Osteocyte (in vitro differentiated cells): ENCODE results near the gene PARP9. TPM values are rescaled to one million over a fixed set of nuclear protein-coding genes. Genes with fewer than 3 reads are reported as not detected.

Experiments used
- DNase-seq: peaks from one replicate; pipeline ENCODE4 v3.0.0; 2021; ENCODE audit warnings: mixed read lengths; ENCODE audit not compliant: unreplicated experiment; ENCODE audit errors: extremely low spot score
- H3K27ac Mint-ChIP-seq: one replicate; pipeline ENCODE4 v1.8.0; 2021; ENCODE audit warnings: mild to moderate bottlenecking, mixed read lengths; ENCODE audit not compliant: unreplicated experiment
- H3K27me3 Mint-ChIP-seq: one replicate; pipeline ENCODE4 v1.8.0; 2021; ENCODE audit warnings: mixed read lengths; ENCODE audit not compliant: unreplicated experiment
- H3K36me3 Mint-ChIP-seq: one replicate; pipeline ENCODE4 v1.8.0; 2021; ENCODE audit warnings: mixed read lengths; ENCODE audit not compliant: unreplicated experiment
- H3K4me1 Mint-ChIP-seq: one replicate; pipeline ENCODE4 v1.8.0; 2021; ENCODE audit warnings: mixed read lengths; ENCODE audit not compliant: unreplicated experiment
- H3K4me3 Mint-ChIP-seq: one replicate; pipeline ENCODE4 v1.8.0; 2021; ENCODE audit warnings: mild to moderate bottlenecking, moderate library complexity, mixed read lengths; ENCODE audit not compliant: unreplicated experiment
- H3K9me3 Mint-ChIP-seq: one replicate; pipeline ENCODE4 v1.8.0; 2021; ENCODE audit warnings: mixed read lengths; ENCODE audit not compliant: unreplicated experiment
- CTCF ChIP-seq: fragments of 200-600 bp; sonication (generic); IDR thresholded peaks from 2 replicates; pipeline ENCODE4 v1.5.0; 2021; ENCODE audit warnings: antibody characterized with exemption, mild to moderate bottlenecking, moderate library complexity
- total RNA-seq: library from RNA; stranded (reverse); gene quantifications from 2 replicates; pipeline ENCODE4 v1.2.1, GENCODE V29; 2021

The PARP9 gene
- total RNA-seq, 1 donor from 2014 or later, result 18.9 TPM

- no peak for DNase-seq
- Mint-ChIP-seq H3K36me3 (no peaks in the 10 kb centered on the region), H3K9me3 (no peaks in the 10 kb centered on the region), H3K27ac (no peak overlapping the region), H3K4me1 (no peaks in the 10 kb centered on the region), H3K4me3 (no peak overlapping the region), H3K27me3 (peaks cover 55% of the 10 kb centered on the region)
- no peak for TF ChIP-seq CTCF
Measured at GRCh38 chr3:122590610-122591009, 26.5 kb upstream of the PARP9 start.

- Mint-ChIP-seq H3K4me3 (no peak overlapping the region), H3K27ac (no peak overlapping the region), H3K9me3 (no peaks in the 10 kb centered on the region), H3K36me3 (no peaks in the 10 kb centered on the region), H3K27me3 (peaks cover 52% of the 10 kb centered on the region), H3K4me1 (no peaks in the 10 kb centered on the region)
- TF ChIP-seq CTCF, result no peak
- no peak for DNase-seq
Measured at GRCh38 chr3:122589297-122589696, 25.2 kb upstream of the PARP9 start.

- no peak for DNase-seq
- Mint-ChIP-seq H3K9me3 (peaks cover 9% of the 10 kb centered on the region), H3K4me3 (no peak overlapping the region), H3K36me3 (peaks cover 5% of the 10 kb centered on the region), H3K27me3 (peaks cover 42% of the 10 kb centered on the region), H3K27ac (no peak overlapping the region), H3K4me1 (no peaks in the 10 kb centered on the region)
- TF ChIP-seq CTCF, result no peak
Measured at GRCh38 chr3:122587572-122587971, 23.5 kb upstream of the PARP9 start.

GRCh38 chr3:122586773-122587485 lies 22.8 kb upstream of the PARP9 start:
- H3K36me3 Mint-ChIP-seq, result peaks cover 5% of the 10 kb centered on the region
- H3K4me1 Mint-ChIP-seq, result no peaks in the 10 kb centered on the region
- no peak for TF ChIP-seq CTCF
- H3K9me3 Mint-ChIP-seq, result peaks cover 16% of the 10 kb centered on the region
- H3K4me3 Mint-ChIP-seq, result no peak overlapping the region
- DNase-seq, result no peak
- H3K27ac Mint-ChIP-seq, result no peak overlapping the region
- H3K27me3 Mint-ChIP-seq, result peaks cover 38% of the 10 kb centered on the region

GRCh38 chr3:122586098-122586497 lies 22.0 kb upstream of the PARP9 start:
- Mint-ChIP-seq H3K4me1 (no peaks in the 10 kb centered on the region), H3K9me3 (peaks cover 23% of the 10 kb centered on the region), H3K27ac (no peak overlapping the region), H3K4me3 (no peak overlapping the region), H3K36me3 (peaks cover 5% of the 10 kb centered on the region), H3K27me3 (peaks cover 34% of the 10 kb centered on the region)
- TF ChIP-seq CTCF, result no peak
- no peak for DNase-seq
